Natural killer cell (primary cell): ENCODE results near the gene ELAVL2. TPM values are rescaled to one million over a fixed set of nuclear protein-coding genes. Genes with fewer than 3 reads are reported as not detected.

Source experiments
- ATAC-seq, 3 donors: fragments of 150-1000 bp in 2 of 3; fragments of 200-7000 bp in 1 of 3; cut with Tn5 transposase; 1 replicate in 1 of 3; 2 replicates in 2 of 3; pipeline ENCODE4 v1.10.0; 2021; ENCODE audit warnings: mild to moderate bottlenecking in 2 of 3, moderate library complexity in 2 of 3
- DNase-seq, 2 donors: peaks; one replicate each; pipeline versions ENCODE4 v3.0.0 to v3.0.0-alpha.2; 2013 to 2021; ENCODE audit warnings: mixed read lengths in 1 of 2
- H3K27ac ChIP-seq: one replicate; pipeline ENCODE4 v1.5.1; 2013; ENCODE audit warnings: mild to moderate bottlenecking, low read length
- H3K27me3 ChIP-seq: one replicate; pipeline ENCODE4 v1.6.1; 2013; ENCODE audit warnings: low read length; ENCODE audit not compliant: control insufficient read depth, insufficient read depth
- H3K36me3 ChIP-seq: one replicate; pipeline ENCODE4 v1.6.1; 2013; ENCODE audit warnings: low read length; ENCODE audit not compliant: control insufficient read depth, insufficient read depth
- H3K4me1 ChIP-seq: one replicate; pipeline ENCODE4 v1.6.1; 2013; ENCODE audit warnings: low read length; ENCODE audit not compliant: control insufficient read depth, insufficient read depth
- H3K4me3 ChIP-seq: one replicate; pipeline ENCODE4 v1.5.1; 2013; ENCODE audit warnings: low read length
- H3K9me3 ChIP-seq: one replicate; pipeline ENCODE4 v1.6.1; 2013; ENCODE audit warnings: low read length; ENCODE audit not compliant: control insufficient read depth, insufficient read depth
- H3K27ac Mint-ChIP-seq, 2 donors: one replicate each; pipeline ENCODE4 v1.8.0; 2022; ENCODE audit warnings: mild to moderate bottlenecking in 2 of 2, mixed read lengths in 2 of 2, moderate library complexity in 1 of 2
- H3K27me3 Mint-ChIP-seq, 2 donors: one replicate each; pipeline ENCODE4 v1.8.0; 2022; ENCODE audit warnings: low read depth in 2 of 2, mixed read lengths in 2 of 2
- H3K36me3 Mint-ChIP-seq: one replicate; pipeline ENCODE4 v1.8.0; 2022; ENCODE audit warnings: mixed read lengths
- H3K4me1 Mint-ChIP-seq, 2 donors: one replicate each; pipeline ENCODE4 v1.8.0; 2022; ENCODE audit warnings: mixed read lengths in 2 of 2
- H3K4me3 Mint-ChIP-seq: one replicate; pipeline ENCODE4 v1.8.0; 2022; ENCODE audit warnings: mild to moderate bottlenecking, moderate library complexity, mixed read lengths
- H3K9me3 Mint-ChIP-seq, 2 donors: one replicate each; pipeline ENCODE4 v1.8.0; 2022; ENCODE audit warnings: mixed read lengths in 2 of 2
- WGBS: methylation state at CpG from one replicate; pipeline ENCODE4 v1.1.7; 2013; ENCODE audit warnings: missing lambda C conversion rate; ENCODE audit not compliant: insufficient coverage; 5-methylcytosine and 5-hydroxymethylcytosine counted together
- intact Hi-C: fragments of 100-400 bp; cut with micrococcal nuclease; formaldehyde crosslinking; loops from one replicate; pipeline ENCODE4 v1.14.2; 2022
- total RNA-seq, 4 donors: library from RNA; stranded (reverse); fragments of 120-200 nt in 1 of 4; gene quantifications; one replicate each; pipeline versions ENCODE4 v1.2.3 to v1.2.4, GENCODE V29; 2013 to 2022
- TF ChIP-seq, protein P1 (sequence below): fragments of 200-600 bp; IDR thresholded peaks from one replicate; pipeline ENCODE4 v1.8.0; 2022; ENCODE audit warnings: antibody characterized with exemption

Gene ELAVL2
- total RNA-seq, 3 donors from 2014 or later (not counting 1 experiment from before 2014, with no cell fraction given) = not detected

GRCh38 chr9:23672151-23672550, 153.9 kb downstream of the ELAVL2 start:
- H3K36me3 Mint-ChIP-seq = no peaks in the 10 kb centered on the region
- H3K9me3 Mint-ChIP-seq = peaks cover 19 to 30% of the 10 kb centered on the region in 2 donors
- DNase-seq (no peak), ATAC-seq (no peak)
- intact Hi-C loops = no loop called here
- H3K27me3 Mint-ChIP-seq = no peaks in the 10 kb centered on the region
- no peaks in the 10 kb centered on the region for H3K4me1 Mint-ChIP-seq
- H3K9me3 ChIP-seq = peaks cover 2% of the 10 kb centered on the region
- WGBS = 93% methylated on average over 6 of the region's 6 CpGs
- H3K27ac ChIP-seq = no peak overlapping the region
- H3K27ac Mint-ChIP-seq = no peak overlapping the region
- no peaks in the 10 kb centered on the region for H3K36me3 ChIP-seq
- no peaks in the 10 kb centered on the region for H3K4me1 ChIP-seq
- no peak overlapping the region for H3K4me3 ChIP-seq
- no peak overlapping the region for H3K4me3 Mint-ChIP-seq
- H3K27me3 ChIP-seq = no peaks in the 10 kb centered on the region
- TF ChIP-seq, protein P1, sequence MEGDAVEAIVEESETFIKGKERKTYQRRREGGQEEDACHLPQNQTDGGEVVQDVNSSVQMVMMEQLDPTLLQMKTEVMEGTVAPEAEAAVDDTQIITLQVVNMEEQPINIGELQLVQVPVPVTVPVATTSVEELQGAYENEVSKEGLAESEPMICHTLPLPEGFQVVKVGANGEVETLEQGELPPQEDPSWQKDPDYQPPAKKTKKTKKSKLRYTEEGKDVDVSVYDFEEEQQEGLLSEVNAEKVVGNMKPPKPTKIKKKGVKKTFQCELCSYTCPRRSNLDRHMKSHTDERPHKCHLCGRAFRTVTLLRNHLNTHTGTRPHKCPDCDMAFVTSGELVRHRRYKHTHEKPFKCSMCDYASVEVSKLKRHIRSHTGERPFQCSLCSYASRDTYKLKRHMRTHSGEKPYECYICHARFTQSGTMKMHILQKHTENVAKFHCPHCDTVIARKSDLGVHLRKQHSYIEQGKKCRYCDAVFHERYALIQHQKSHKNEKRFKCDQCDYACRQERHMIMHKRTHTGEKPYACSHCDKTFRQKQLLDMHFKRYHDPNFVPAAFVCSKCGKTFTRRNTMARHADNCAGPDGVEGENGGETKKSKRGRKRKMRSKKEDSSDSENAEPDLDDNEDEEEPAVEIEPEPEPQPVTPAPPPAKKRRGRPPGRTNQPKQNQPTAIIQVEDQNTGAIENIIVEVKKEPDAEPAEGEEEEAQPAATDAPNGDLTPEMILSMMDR = no peak

DNA sequence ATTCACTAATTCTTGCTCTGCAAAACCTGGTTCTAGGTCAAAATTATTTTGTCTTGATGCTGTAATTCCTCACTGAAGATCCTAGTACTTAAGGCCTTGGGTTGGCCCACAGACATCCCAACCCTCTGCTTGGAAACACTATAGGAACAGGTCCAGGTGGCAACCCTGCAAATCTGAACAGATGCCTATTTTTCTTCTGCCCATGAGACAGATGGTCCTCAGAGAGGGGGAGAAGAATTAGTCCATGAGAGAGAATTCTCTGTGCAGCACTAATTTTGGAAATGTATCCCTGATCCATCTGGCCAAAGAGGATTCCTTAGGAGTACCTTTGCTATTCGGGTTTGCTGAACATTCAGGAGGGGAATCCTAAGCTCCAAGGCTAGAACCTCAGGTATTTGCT, 156.3 kb downstream of the ELAVL2 start:
- H3K4me3 ChIP-seq = no peak overlapping the region
- H3K27ac ChIP-seq = no peak overlapping the region
- DNase-seq (no peak), ATAC-seq (no peak)
- Mint-ChIP-seq H3K4me3 (no peak overlapping the region), H3K36me3 (no peaks in the 10 kb centered on the region), H3K9me3 (peaks cover 24 to 25% of the 10 kb centered on the region in 2 donors), H3K27me3 (no peaks in the 10 kb centered on the region), H3K27ac (no peak overlapping the region), H3K4me1 (no peaks in the 10 kb centered on the region)
- H3K9me3 ChIP-seq = peaks cover 2% of the 10 kb centered on the region
- WGBS = 82% methylated on average over 1 of the region's 1 CpG
- H3K27me3 ChIP-seq = no peaks in the 10 kb centered on the region
- no peaks in the 10 kb centered on the region for H3K36me3 ChIP-seq
- no peaks in the 10 kb centered on the region for H3K4me1 ChIP-seq
- TF ChIP-seq, protein P1 = no peak
- intact Hi-C loops = no loop called here

DNA sequence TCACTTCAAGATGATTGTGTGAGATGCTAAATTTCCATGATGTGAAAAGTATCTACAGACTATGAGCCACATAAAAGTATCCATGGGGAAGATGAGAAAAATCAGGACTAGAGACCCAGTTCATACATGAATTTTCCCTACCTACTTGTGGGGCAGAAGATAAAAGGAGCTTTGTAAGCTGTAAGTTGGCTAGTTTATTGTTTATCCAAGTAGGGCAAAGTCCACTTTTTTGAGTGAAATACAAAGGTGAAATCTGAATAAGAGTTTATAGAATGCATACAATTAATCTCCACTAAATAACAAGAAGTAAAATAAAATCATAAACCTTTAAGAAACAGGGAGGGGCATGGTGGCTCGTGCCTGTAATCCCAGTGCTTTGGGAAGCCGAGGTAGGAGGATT, 160.4 kb downstream of the ELAVL2 start:
- peaks cover 23 to 27% of the 10 kb centered on the region in 2 donors for H3K9me3 Mint-ChIP-seq
- H3K4me3 Mint-ChIP-seq = no peak overlapping the region
- TF ChIP-seq, protein P1 = no peak
- no peaks in the 10 kb centered on the region for H3K36me3 Mint-ChIP-seq
- no peaks in the 10 kb centered on the region for H3K4me1 ChIP-seq
- H3K27me3 ChIP-seq = no peaks in the 10 kb centered on the region
- 75% methylated on average over 2 of the region's 2 CpGs for WGBS
- no peak for DNase-seq
- no peak overlapping the region for H3K4me3 ChIP-seq
- no peak for ATAC-seq
- H3K36me3 ChIP-seq = no peaks in the 10 kb centered on the region
- no peak overlapping the region for H3K27ac Mint-ChIP-seq
- intact Hi-C loops = no loop called here
- no peaks in the 10 kb centered on the region for H3K4me1 Mint-ChIP-seq
- no peaks in the 10 kb centered on the region for H3K27me3 Mint-ChIP-seq
- H3K9me3 ChIP-seq = peaks cover 2% of the 10 kb centered on the region
- no peak overlapping the region for H3K27ac ChIP-seq

- Histone ChIP-seq H3K4me3 (no peak overlapping the region), H3K4me1 (no peaks in the 10 kb centered on the region), H3K27ac (no peak overlapping the region), H3K36me3 (no peaks in the 10 kb centered on the region), H3K27me3 (no peaks in the 10 kb centered on the region), H3K9me3 (no peaks in the 10 kb centered on the region)
- no peak for DNase-seq
- Mint-ChIP-seq H3K27ac (no peak overlapping the region), H3K36me3 (no peaks in the 10 kb centered on the region), H3K4me1 (no peaks in the 10 kb centered on the region), H3K27me3 (no peaks in the 10 kb centered on the region), H3K4me3 (no peak overlapping the region), H3K9me3 (peaks cover 26 to 29% of the 10 kb centered on the region in 2 donors)
- WGBS = 50% methylated on average over 3 of the region's 3 CpGs
- no peak for ATAC-seq
- TF ChIP-seq, protein P1 = no peak
- intact Hi-C loops = no loop called here
Measured at GRCh38 chr9:23665051-23665450, 161.0 kb downstream of the ELAVL2 start.
